Gastrocnemius medialis (tissue), 4 donors: ENCODE results near the gene ADCYAP1R1. TPM values are rescaled to one million over a fixed set of nuclear protein-coding genes. Genes with fewer than 3 reads are reported as not detected.

Experiments used
- ATAC-seq, 2 donors: fragments of 150-250 bp; one replicate each; pipeline ENCODE4 v1.9.1; 2016
- DNase-seq, 2 donors: peaks; one replicate each; pipeline ENCODE4 v3.0.0-alpha.2; 2019
- H3K27ac ChIP-seq, 4 donors: fragments of 200-600 bp; sonication (generic); 1 replicate in 1 of 4; 2 replicates in 3 of 4; pipeline ENCODE4 v1.5.1; 2016 to 2018; ENCODE audit warnings: mild to moderate bottlenecking in 2 of 4, moderate library complexity in 1 of 4
- H3K27me3 ChIP-seq, 3 donors: fragments of 200-600 bp; sonication (generic) in 2 of 3; 1 replicate in 1 of 3; 2 replicates in 2 of 3; pipeline versions ENCODE4 v1.5.1 to v1.6.0; 2016 to 2019; ENCODE audit warnings: mild to moderate bottlenecking in 1 of 3, moderate library complexity in 1 of 3
- H3K36me3 ChIP-seq, 2 donors: fragments of 200-600 bp; sonication (generic) in 1 of 2; one replicate each; pipeline ENCODE4 v1.5.1; 2017 to 2018
- H3K4me1 ChIP-seq, 2 donors: fragments of 200-600 bp; sonication (generic) in 1 of 2; one replicate each; pipeline ENCODE4 v1.5.1; 2016 to 2017; ENCODE audit warnings: mild to moderate bottlenecking in 2 of 2
- H3K4me3 ChIP-seq, 4 donors: fragments of 200-600 bp; sonication (generic) in 3 of 4; 1 replicate in 1 of 4; 2 replicates in 3 of 4; pipeline ENCODE4 v1.5.1; 2016 to 2019; ENCODE audit warnings: mild to moderate bottlenecking in 2 of 4
- H3K9me3 ChIP-seq, 3 donors: fragments of 200-600 bp; sonication (generic) in 2 of 3; 1 replicate in 1 of 3; 2 replicates in 2 of 3; pipeline ENCODE4 v1.5.1; 2016 to 2019
- CTCF ChIP-seq, 5 experiments: fragments of 450-650 bp in 3 of 5; fragments of 200-600 bp in 2 of 5; sonication (generic) in 2 of 5; IDR thresholded peaks in 4 of 5; conservative IDR thresholded peaks in 1 of 5; 1 replicate in 4 of 5; 2 replicates in 1 of 5; pipeline ENCODE4 v1.5.1; 2016 to 2019; ENCODE audit warnings: antibody characterized with exemption in 5 of 5, mild to moderate bottlenecking in 3 of 5, moderate library complexity in 3 of 5
- POLR2A ChIP-seq, 2 donors: fragments of 450-650 bp; IDR thresholded peaks; one replicate each; pipeline ENCODE4 v1.6.1; 2017; ENCODE audit warnings: antibody characterized with exemption in 2 of 2, mild to moderate bottlenecking in 2 of 2, moderate library complexity in 2 of 2
- in situ Hi-C, 4 donors: fragments of 200-750 bp; cut with MboI; loops; one replicate each; pipeline versions ENCODE4 v1.15.0 to v1.8.0; 2017; ENCODE audit warnings: low sequenced_read_pairs in 4 of 4
- intact Hi-C: fragments of 100-400 bp; cut with DNase I; formaldehyde crosslinking; loops from one replicate; pipeline ENCODE4 v1.15.1; 2023; ENCODE audit warnings: low total_unique reads
- total RNA-seq, 4 donors: library from RNA; depleted of rRNA; stranded (reverse); fragments of >200 nt; gene quantifications; one replicate each; pipeline versions ENCODE4 v1.1.0 to v1.2.3, GENCODE V29; 2016

The ADCYAP1R1 gene
- total RNA-seq, 4 donors from 2014 or later = 0.05 to 0.33 (median 0.21) TPM

- TF ChIP-seq POLR2A (IDR thresholded peaks at IDR 0.05) (no peak), CTCF (IDR thresholded peaks at IDR 0.05 in 4 of 5, conservative IDR thresholded peaks at IDR 0.05 in 1 of 5) (no peak)
- no peaks in the 10 kb centered on the region for H3K27me3 ChIP-seq
- DNase-seq = no peak
- no peak for ATAC-seq
- no peaks in the 10 kb centered on the region for H3K4me1 ChIP-seq
- no peak overlapping the region for H3K4me3 ChIP-seq
- H3K36me3 ChIP-seq = no peaks in the 10 kb centered on the region
- intact Hi-C loops = no loop called here
- in situ Hi-C loops = no loop called here
- no peaks in the 10 kb centered on the region for H3K9me3 ChIP-seq
- no peak overlapping the region for H3K27ac ChIP-seq
These were observed 45.3 kb upstream of the ADCYAP1R1 start for GRCh38 chr7:31006857-31007256.

- in situ Hi-C loops = no loop called here
- TF ChIP-seq POLR2A (IDR thresholded peaks at IDR 0.05) (no peak), CTCF (IDR thresholded peaks at IDR 0.05 in 4 of 5, conservative IDR thresholded peaks at IDR 0.05 in 1 of 5) (no peak)
- Histone ChIP-seq H3K4me3 (no peak overlapping the region), H3K4me1 (no peaks in the 10 kb centered on the region), H3K36me3 (no peaks in the 10 kb centered on the region), H3K27me3 (no peaks in the 10 kb centered on the region), H3K27ac (no peak overlapping the region), H3K9me3 (no peaks in the 10 kb centered on the region)
- DNase-seq (no peak), ATAC-seq (no peak)
- intact Hi-C loops = no loop called here
These were observed 44.5 kb upstream of the ADCYAP1R1 start for GRCh38 chr7:31007634-31008033.

- H3K4me1 ChIP-seq = no peaks in the 10 kb centered on the region
- in situ Hi-C loops = no loop called here
- no peak overlapping the region for H3K4me3 ChIP-seq
- intact Hi-C loops = no loop called here
- no peaks in the 10 kb centered on the region for H3K27me3 ChIP-seq
- ATAC-seq (no peak), DNase-seq (no peak)
- no peak overlapping the region for H3K27ac ChIP-seq
- no peaks in the 10 kb centered on the region for H3K36me3 ChIP-seq
- TF ChIP-seq POLR2A (IDR thresholded peaks at IDR 0.05) = no peak
- TF ChIP-seq CTCF (IDR thresholded peaks at IDR 0.05 in 4 of 5, conservative IDR thresholded peaks at IDR 0.05 in 1 of 5) = no peak
- no peaks in the 10 kb centered on the region for H3K9me3 ChIP-seq
These were observed 37.3 kb upstream of the ADCYAP1R1 start for GRCh38 chr7:31014826-31015225.

GRCh38 chr7:31017032-31017675 lies 35.0 kb upstream of the ADCYAP1R1 start:
- Histone ChIP-seq H3K27me3 (no peaks in the 10 kb centered on the region), H3K4me1 (no peaks in the 10 kb centered on the region), H3K36me3 (no peaks in the 10 kb centered on the region), H3K4me3 (no peak overlapping the region), H3K9me3 (no peaks in the 10 kb centered on the region), H3K27ac (no peak overlapping the region)
- in situ Hi-C loops = no loop called here
- DNase-seq = no peak
- TF ChIP-seq POLR2A (IDR thresholded peaks at IDR 0.05) (no peak), CTCF (IDR thresholded peaks at IDR 0.05 in 4 of 5, conservative IDR thresholded peaks at IDR 0.05 in 1 of 5) (no peak)
- ATAC-seq = no peak
- intact Hi-C loops = no loop called here

GRCh38 chr7:31017721-31018120 lies 34.4 kb upstream of the ADCYAP1R1 start:
- DNase-seq (no peak), ATAC-seq (no peak)
- H3K27me3 ChIP-seq = no peaks in the 10 kb centered on the region
- in situ Hi-C loops (no loop called here), intact Hi-C loops (no loop called here)
- no peak for TF ChIP-seq CTCF (IDR thresholded peaks at IDR 0.05 in 4 of 5, conservative IDR thresholded peaks at IDR 0.05 in 1 of 5)
- TF ChIP-seq POLR2A (IDR thresholded peaks at IDR 0.05) = no peak
- H3K4me1 ChIP-seq = no peaks in the 10 kb centered on the region
- H3K9me3 ChIP-seq = no peaks in the 10 kb centered on the region
- H3K27ac ChIP-seq = no peak overlapping the region
- H3K4me3 ChIP-seq = no peak overlapping the region
- no peaks in the 10 kb centered on the region for H3K36me3 ChIP-seq
